Measurements from ENCODE around the gene ABCC1. TPM values are rescaled to one million over a fixed set of nuclear protein-coding genes. Genes with fewer than 3 reads are reported as not detected.

ABCC1 gene
- total RNA-seq, 2 donors from 2014 or later: 22.0 to 22.2 TPM

DNA sequence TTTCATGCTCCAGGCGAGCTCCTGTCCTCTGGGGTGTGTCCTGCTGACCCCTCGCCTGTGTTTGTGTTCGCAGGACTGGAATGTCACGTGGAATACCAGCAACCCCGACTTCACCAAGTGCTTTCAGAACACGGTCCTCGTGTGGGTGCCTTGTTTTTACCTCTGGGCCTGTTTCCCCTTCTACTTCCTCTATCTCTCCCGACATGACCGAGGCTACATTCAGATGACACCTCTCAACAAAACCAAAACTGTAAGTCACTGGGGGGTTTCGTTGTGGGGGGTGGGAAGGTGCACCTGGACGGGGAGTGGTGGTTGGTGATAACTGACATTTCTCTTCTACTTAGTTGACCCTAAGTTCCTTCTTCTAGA lies 58.3 kb downstream of the ABCC1 start:
- Histone ChIP-seq H3K27me3 (no peaks in the 10 kb centered on the region), H3K27ac (no peak overlapping the region), H3K9ac (ENCODE audit: low read depth in 2 of 2, low read length in 2 of 2) (no peak overlapping the region), H3K9me3 (no peaks in the 10 kb centered on the region), H3K4me1 (no peaks in the 10 kb centered on the region), H3K4me3 (no peak overlapping the region), H3K36me3 (no peaks in the 10 kb centered on the region)
- TF ChIP-seq, protein P1, sequence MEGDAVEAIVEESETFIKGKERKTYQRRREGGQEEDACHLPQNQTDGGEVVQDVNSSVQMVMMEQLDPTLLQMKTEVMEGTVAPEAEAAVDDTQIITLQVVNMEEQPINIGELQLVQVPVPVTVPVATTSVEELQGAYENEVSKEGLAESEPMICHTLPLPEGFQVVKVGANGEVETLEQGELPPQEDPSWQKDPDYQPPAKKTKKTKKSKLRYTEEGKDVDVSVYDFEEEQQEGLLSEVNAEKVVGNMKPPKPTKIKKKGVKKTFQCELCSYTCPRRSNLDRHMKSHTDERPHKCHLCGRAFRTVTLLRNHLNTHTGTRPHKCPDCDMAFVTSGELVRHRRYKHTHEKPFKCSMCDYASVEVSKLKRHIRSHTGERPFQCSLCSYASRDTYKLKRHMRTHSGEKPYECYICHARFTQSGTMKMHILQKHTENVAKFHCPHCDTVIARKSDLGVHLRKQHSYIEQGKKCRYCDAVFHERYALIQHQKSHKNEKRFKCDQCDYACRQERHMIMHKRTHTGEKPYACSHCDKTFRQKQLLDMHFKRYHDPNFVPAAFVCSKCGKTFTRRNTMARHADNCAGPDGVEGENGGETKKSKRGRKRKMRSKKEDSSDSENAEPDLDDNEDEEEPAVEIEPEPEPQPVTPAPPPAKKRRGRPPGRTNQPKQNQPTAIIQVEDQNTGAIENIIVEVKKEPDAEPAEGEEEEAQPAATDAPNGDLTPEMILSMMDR (IDR thresholded peaks at IDR 0.05): no peak
- intact Hi-C loops (cut with DNase I): no loop called here
- no peak for DNase-seq

DNA sequence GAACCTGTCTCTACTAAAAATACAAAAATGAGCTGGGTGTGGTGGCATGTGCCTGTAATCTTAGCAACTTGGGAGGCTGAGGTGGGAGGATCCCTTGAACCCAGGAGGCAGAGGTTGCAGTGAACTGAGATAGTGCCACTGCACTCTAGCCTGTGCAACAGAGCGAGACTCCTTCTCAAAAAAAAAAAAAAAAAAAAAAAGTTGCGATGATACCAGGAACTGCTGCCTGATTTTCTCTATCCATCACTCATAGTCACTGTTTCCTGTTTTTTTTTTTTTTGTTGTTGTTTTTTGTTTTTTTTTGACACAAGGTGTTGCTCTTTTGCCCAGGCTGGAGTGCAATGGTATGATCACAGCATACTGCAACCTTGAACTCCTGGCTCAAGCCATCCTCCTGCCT lies 59.2 kb downstream of the ABCC1 start:
- Histone ChIP-seq H3K4me3 (no peak overlapping the region), H3K9ac (ENCODE audit: low read depth in 2 of 2, low read length in 2 of 2) (no peak overlapping the region), H3K27ac (no peak overlapping the region), H3K27me3 (no peaks in the 10 kb centered on the region), H3K9me3 (no peaks in the 10 kb centered on the region), H3K4me1 (no peaks in the 10 kb centered on the region), H3K36me3 (no peaks in the 10 kb centered on the region)
- intact Hi-C loops (cut with DNase I): no loop called here
- TF ChIP-seq, protein P1 (IDR thresholded peaks at IDR 0.05): no peak
- DNase-seq: no peak

DNA sequence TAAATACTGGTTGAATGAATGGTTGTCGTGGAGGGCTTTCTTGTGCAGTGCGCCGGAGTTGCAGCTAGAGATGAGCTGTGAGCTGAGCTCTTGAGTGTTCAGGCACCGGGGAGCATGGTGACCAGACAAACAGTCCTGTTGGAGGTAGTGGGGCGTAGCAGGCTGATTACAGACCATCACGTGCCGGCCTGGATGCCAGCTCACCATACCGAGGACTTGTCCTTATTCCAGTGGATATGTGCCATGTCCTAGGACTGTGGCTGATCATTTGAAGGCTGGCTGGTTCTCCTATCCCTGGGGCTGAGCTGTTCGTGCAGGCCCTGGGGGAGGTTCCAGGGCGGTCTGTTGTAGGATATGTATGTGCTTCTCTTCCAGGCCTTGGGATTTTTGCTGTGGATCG lies 60.0 kb downstream of the ABCC1 start:
- Histone ChIP-seq H3K4me1 (no peaks in the 10 kb centered on the region), H3K9ac (ENCODE audit: low read depth in 2 of 2, low read length in 2 of 2) (no peak overlapping the region), H3K4me3 (no peak overlapping the region), H3K27ac (no peak overlapping the region), H3K36me3 (no peaks in the 10 kb centered on the region), H3K9me3 (no peaks in the 10 kb centered on the region), H3K27me3 (no peaks in the 10 kb centered on the region)
- intact Hi-C loops (cut with DNase I): no loop called here
- TF ChIP-seq, protein P1 (IDR thresholded peaks at IDR 0.05): no peak
- DNase-seq: no peak

DNA sequence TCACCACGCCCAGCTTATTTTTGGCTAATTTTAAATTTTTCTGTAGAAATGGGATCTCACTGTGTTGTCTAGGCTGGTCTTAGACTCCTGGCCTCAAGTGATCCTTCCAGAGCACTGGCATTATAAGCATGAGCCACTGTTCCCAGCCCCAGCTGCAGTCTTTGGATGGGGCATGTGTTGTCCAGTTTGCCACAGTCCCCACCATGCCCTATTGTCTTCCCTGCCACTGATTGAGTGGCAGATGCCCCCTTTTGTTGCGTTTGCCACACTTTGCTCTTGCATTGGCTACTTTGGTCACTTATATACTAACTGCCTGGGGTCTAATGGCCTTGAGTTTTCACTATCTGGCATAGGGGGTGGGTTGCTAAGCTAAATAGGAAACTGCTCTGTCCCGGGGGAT lies 60.8 kb downstream of the ABCC1 start:
- no peaks in the 10 kb centered on the region for H3K36me3 ChIP-seq
- H3K9me3 ChIP-seq: no peaks in the 10 kb centered on the region
- TF ChIP-seq, protein P1 (IDR thresholded peaks at IDR 0.05): no peak
- H3K4me1 ChIP-seq: no peaks in the 10 kb centered on the region
- H3K9ac ChIP-seq (ENCODE audit: low read depth in 2 of 2, low read length in 2 of 2): no peak overlapping the region
- no peaks in the 10 kb centered on the region for H3K27me3 ChIP-seq
- DNase-seq: no peak
- H3K4me3 ChIP-seq: no peak overlapping the region
- no peak overlapping the region for H3K27ac ChIP-seq
- intact Hi-C loops (cut with DNase I): loop anchor here (10.0 kb wide), 1 partner anchor 55 kb away; no protein-coding TSS in a partner anchor

DNA sequence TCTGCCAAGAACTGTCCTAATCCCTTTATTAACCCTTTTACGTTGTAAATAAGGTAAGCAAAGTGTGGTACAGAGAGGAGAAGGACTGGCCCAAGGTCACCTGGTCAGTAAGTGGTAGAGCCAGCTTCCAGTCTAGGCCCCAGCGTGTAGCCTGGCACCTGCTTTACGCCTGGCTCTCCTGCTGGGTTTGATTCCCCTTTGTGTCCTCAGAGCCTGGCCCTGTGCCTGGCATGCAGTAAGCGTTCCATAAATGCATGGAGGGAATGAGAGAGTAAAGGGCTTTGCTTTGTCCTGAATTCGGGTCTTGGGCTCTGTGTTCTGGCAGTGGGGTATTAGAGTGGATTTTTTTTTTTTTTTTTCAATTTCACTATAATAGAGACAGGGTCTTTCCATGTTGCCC lies 62.7 kb downstream of the ABCC1 start:
- H3K36me3 ChIP-seq: no peaks in the 10 kb centered on the region
- H3K27me3 ChIP-seq: no peaks in the 10 kb centered on the region
- intact Hi-C loops (cut with DNase I): loop anchor here (10.0 kb wide), 1 partner anchor 57 kb away; no protein-coding TSS in a partner anchor
- H3K27ac ChIP-seq: no peak overlapping the region
- H3K9me3 ChIP-seq: no peaks in the 10 kb centered on the region
- TF ChIP-seq, protein P1 (IDR thresholded peaks at IDR 0.05): no peak
- no peaks in the 10 kb centered on the region for H3K4me1 ChIP-seq
- no peak overlapping the region for H3K4me3 ChIP-seq
- no peak for DNase-seq
- H3K9ac ChIP-seq (ENCODE audit: low read depth in 2 of 2, low read length in 2 of 2): no peak overlapping the region

All from colonic mucosa (tissue), 4 donors.